Ovary (tissue), 3 donors: ENCODE results near the gene LHFPL6.

Experiments
- CTCF ChIP-seq, 3 donors: fragments of 450-650 bp in 2 of 3; fragments of 200-600 bp in 1 of 3; IDR thresholded peaks; one replicate each; pipeline versions ENCODE4 v1.5.1 to v1.8.0; 2016 to 2022; ENCODE audit warnings: antibody characterized with exemption in 3 of 3, mild to moderate bottlenecking in 1 of 3
- EP300 ChIP-seq: sonication (generic); formaldehyde crosslinking; IDR thresholded peaks from one replicate; pipeline ENCODE4 v1.6.1; 2017; ENCODE audit warnings: antibody characterized with exemption
- POLR2A ChIP-seq: fragments of 450-650 bp; IDR thresholded peaks from one replicate; pipeline ENCODE4 v1.6.1; 2017; ENCODE audit warnings: antibody characterized with exemption, mild to moderate bottlenecking, moderate library complexity
- donor health status: DM: no; HTN: no; CAD: no.

- TF ChIP-seq POLR2A (no peak), CTCF (IDR thresholded peaks at IDR 0.05) (no peak), EP300 (no peak)
These were observed 28.3 kb upstream of the LHFPL6 start for GRCh38 chr13:39631307-39631706.
